Aortic smooth muscle cell (primary cell): ENCODE results near the gene IGF2. TPM values are rescaled to one million over a fixed set of nuclear protein-coding genes. Genes with fewer than 3 reads are reported as not detected.

ENCODE experiments used
- total RNA-seq: library from RNA; depleted of rRNA; stranded (reverse); fragments of >200 nt; gene quantifications from 2 replicates; pipeline ENCODE4 v1.2.3, GENCODE V29; 2014

Gene IGF2, protein sequence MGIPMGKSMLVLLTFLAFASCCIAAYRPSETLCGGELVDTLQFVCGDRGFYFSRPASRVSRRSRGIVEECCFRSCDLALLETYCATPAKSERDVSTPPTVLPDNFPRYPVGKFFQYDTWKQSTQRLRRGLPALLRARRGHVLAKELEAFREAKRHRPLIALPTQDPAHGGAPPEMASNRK
- total RNA-seq: under 0.01 TPM in 1 of 2 replicates, not detected in the other

GRCh38 chr11:2139123-2139521 is at the start of gene IGF2:
Gene IGF2 (minus strand): TSS chr11:2139389. CDS start chr11:2135523, 3,866 bp downstream.

GRCh38 chr11:2171591-2172003 is 32.4 kb upstream of the IGF2 start, which contains the start of gene TH:
Gene TH (minus strand): TSS chr11:2171815. CDS start chr11:2171786, 29 bp downstream.

DNA sequence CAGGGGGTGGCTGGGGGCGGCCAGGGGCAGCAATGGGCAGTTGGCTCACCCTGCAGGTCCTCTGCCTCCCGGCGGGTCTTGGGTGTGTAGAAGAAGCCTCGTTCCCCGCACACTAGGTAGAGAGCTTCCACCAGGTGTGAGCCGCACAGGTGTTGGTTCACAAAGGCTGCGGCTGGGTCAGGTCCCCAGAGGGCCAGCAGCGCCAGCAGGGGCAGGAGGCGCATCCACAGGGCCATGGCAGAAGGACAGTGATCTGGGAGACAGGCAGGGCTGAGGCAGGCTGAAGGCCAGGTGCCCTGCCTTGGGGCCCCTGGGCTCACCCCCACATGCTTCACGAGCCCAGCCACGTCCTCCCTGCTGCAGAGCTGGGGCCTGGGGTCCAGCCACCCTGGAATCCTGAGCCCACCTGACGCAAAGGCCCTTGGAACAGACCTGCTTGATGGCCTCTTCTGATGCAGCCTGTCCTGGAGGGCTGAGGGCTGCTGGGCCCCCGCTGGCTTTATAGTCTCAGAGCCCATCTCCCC is 21.6 kb upstream of the IGF2 start, which contains the start of gene INS:
INS (minus strand) TSS at position 474 of the 524 bp plus-strand sequence; CDS start at position 236, 238 bp downstream.

Other genes starting within 250 kb of the IGF2 start
- gene PRR33, start 247.5 kb downstream of the IGF2 start, total RNA-seq: not detected in 2 replicates
- gene TNNT3, start 219.7 kb downstream of the IGF2 start, total RNA-seq: 0.25 and 0.26 TPM in 2 replicates
- gene MRPL23, start 192.1 kb downstream of the IGF2 start, total RNA-seq: 164 and 189 TPM in 2 replicates
- gene H19, start 141.5 kb downstream of the IGF2 start, total RNA-seq: 0.37 TPM in 1 of 2 replicates, not detected in the other
- gene INS, start 21.8 kb upstream of the IGF2 start, total RNA-seq: not detected in 2 replicates
- not detected in 2 replicates for gene TH, start 32.4 kb upstream of the IGF2 start, total RNA-seq
- not detected in 2 replicates for gene ASCL2, start 131.2 kb upstream of the IGF2 start, total RNA-seq
- not detected in 2 replicates for gene C11orf21, start 162.5 kb upstream of the IGF2 start, total RNA-seq
- 0.25 and 0.26 TPM in 2 replicates for gene TSPAN32, start 162.6 kb upstream of the IGF2 start, total RNA-seq
- gene CD81, start 237.9 kb upstream of the IGF2 start, total RNA-seq: 254 and 442 TPM in 2 replicates